DMS 273 (cell line): ENCODE results near the gene PRDM16.

Experiments used
- DNase-seq: peaks from one replicate; lab custom pipeline; 2025; ENCODE audit not compliant: unreplicated experiment; lab: John Stamatoyannopoulos, UW

The PRDM16 gene

GRCh38 chr1:3314491-3315381, 245.7 kb downstream of the PRDM16 start:
- DNase-seq: no peak

GRCh38 chr1:3315399-3316339, 246.7 kb downstream of the PRDM16 start:
- DNase-seq: no peak

GRCh38 chr1:3316340-3316943, 247.4 kb downstream of the PRDM16 start:
- DNase-seq: no peak

GRCh38 chr1:3317456-3317855, 248.5 kb downstream of the PRDM16 start:
- no peak for DNase-seq

- DNase-seq: no peak
Measured at GRCh38 chr1:3318329-3318728, 249.3 kb downstream of the PRDM16 start.

- peak; percentile 73 for DNase-seq
Measured at GRCh38 chr1:3319874-3320245, 250.9 kb downstream of the PRDM16 start.

- peak; percentile 32 for DNase-seq
Measured at GRCh38 chr1:3320246-3321152, 251.5 kb downstream of the PRDM16 start.

- DNase-seq: no peak
Measured at GRCh38 chr1:3321559-3322449, 252.8 kb downstream of the PRDM16 start.

- no peak for DNase-seq
Measured at GRCh38 chr1:3322450-3323020, 253.5 kb downstream of the PRDM16 start.

GRCh38 chr1:3323021-3323795, 254.2 kb downstream of the PRDM16 start:
- no peak for DNase-seq

GRCh38 chr1:3323796-3324703, 255.0 kb downstream of the PRDM16 start:
- DNase-seq: no peak

- DNase-seq: no peak
Measured at GRCh38 chr1:3324704-3325535, 255.9 kb downstream of the PRDM16 start.

- DNase-seq: no peak
Measured at GRCh38 chr1:3326516-3327388, 257.7 kb downstream of the PRDM16 start.

GRCh38 chr1:3327389-3327702, 258.3 kb downstream of the PRDM16 start:
- no peak for DNase-seq

- DNase-seq: no peak
Measured at GRCh38 chr1:3327936-3328590, 259.1 kb downstream of the PRDM16 start.
